ENCODE measurements around the gene MRAS. TPM values are rescaled to one million over a fixed set of nuclear protein-coding genes. Genes with fewer than 3 reads are reported as not detected.

MRAS gene
- total and polyA plus RNA-seq, 2 of the 13 experiments (the other 11 are each of a cell fraction or from before 2014, with no cell fraction given) = 8.8 to 36.2 TPM

GRCh38 chr3:138349926-138350665, 1.7 kb downstream of the MRAS start (continued):
- TF ChIP-seq EP300 (IDR thresholded peaks at IDR 0.05; ENCODE audit: low read depth in 2 of 2, low read length in 2 of 2) (peak in 1 of 2 experiments; percentile 26; a peak in 1 of 4 replicates), EP300 (CRISPR knock-in tag; IDR thresholded peaks at IDR 0.05; ENCODE audit: borderline replicate concordance) (no peak), GTF2F1 (IDR thresholded peaks at IDR 0.05; ENCODE audit: low read length) (no peak), HNF4A (CRISPR knock-in tag; IDR thresholded peaks at IDR 0.05) (no peak), ZNF619 (CRISPR knock-in tag; IDR thresholded peaks at IDR 0.05) (no peak), ADNP (CRISPR knock-in tag; IDR thresholded peaks at IDR 0.05) (no peak), EED (CRISPR knock-in tag; IDR thresholded peaks at IDR 0.05) (no peak), NAIF1 (CRISPR knock-in tag; IDR thresholded peaks at IDR 0.05; ENCODE audit: borderline replicate concordance) (no peak), ZNF605 (CRISPR knock-in tag; IDR thresholded peaks at IDR 0.05) (no peak), NPAS2 (CRISPR knock-in tag; IDR thresholded peaks at IDR 0.05; ENCODE audit: borderline replicate concordance) (no peak), ZBTB8A (CRISPR knock-in tag; IDR thresholded peaks at IDR 0.05; ENCODE audit: borderline replicate concordance, low read depth) (no peak), THYN1 (CRISPR knock-in tag; IDR thresholded peaks at IDR 0.05; ENCODE audit: borderline replicate concordance, low read depth) (no peak), ZNF501 (CRISPR knock-in tag; IDR thresholded peaks at IDR 0.05) (no peak), ZNF138 (CRISPR knock-in tag; IDR thresholded peaks at IDR 0.05; ENCODE audit: low read depth) (no peak), ZNF235 (CRISPR knock-in tag; IDR thresholded peaks at IDR 0.05; ENCODE audit: borderline replicate concordance) (no peak), CBX2 (IDR thresholded peaks at IDR 0.05; ENCODE audit: low read depth, low read length) (no peak), CBX2 (CRISPR knock-in tag; IDR thresholded peaks at IDR 0.05; ENCODE audit: low read depth) (no peak), ZNF777 (CRISPR knock-in tag; IDR thresholded peaks at IDR 0.05) (no peak), RFX1 (IDR thresholded peaks at IDR 0.05) (no peak), MAX (IDR thresholded peaks at IDR 0.05) (peak; percentile 29; the same call in 1 of the 2 replicates), ZKSCAN5 (CRISPR knock-in tag; IDR thresholded peaks at IDR 0.05) (no peak), SP5 (CRISPR knock-in tag; IDR thresholded peaks at IDR 0.05; ENCODE audit: borderline replicate concordance, low read depth) (0 out of 2 replicates have a peak, but pooled peaks have one; percentile 39)
- TF ChIP-seq, protein P1, sequence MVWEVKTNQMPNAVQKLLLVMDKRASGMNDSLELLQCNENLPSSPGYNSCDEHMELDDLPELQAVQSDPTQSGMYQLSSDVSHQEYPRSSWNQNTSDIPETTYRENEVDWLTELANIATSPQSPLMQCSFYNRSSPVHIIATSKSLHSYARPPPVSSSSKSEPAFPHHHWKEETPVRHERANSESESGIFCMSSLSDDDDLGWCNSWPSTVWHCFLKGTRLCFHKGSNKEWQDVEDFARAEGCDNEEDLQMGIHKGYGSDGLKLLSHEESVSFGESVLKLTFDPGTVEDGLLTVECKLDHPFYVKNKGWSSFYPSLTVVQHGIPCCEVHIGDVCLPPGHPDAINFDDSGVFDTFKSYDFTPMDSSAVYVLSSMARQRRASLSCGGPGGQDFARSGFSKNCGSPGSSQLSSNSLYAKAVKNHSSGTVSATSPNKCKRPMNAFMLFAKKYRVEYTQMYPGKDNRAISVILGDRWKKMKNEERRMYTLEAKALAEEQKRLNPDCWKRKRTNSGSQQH (CRISPR knock-in tag; IDR thresholded peaks at IDR 0.05; ENCODE audit: low read depth) = no peak
- TF ChIP-seq, protein P2, sequence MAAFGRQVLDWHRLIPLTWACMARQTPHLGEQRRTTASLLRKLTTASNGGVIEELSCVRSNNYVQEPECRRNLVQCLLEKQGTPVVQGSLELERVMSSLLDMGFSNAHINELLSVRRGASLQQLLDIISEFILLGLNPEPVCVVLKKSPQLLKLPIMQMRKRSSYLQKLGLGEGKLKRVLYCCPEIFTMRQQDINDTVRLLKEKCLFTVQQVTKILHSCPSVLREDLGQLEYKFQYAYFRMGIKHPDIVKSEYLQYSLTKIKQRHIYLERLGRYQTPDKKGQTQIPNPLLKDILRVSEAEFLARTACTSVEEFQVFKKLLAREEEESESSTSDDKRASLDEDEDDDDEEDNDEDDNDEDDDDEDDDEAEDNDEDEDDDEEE (CRISPR knock-in tag; IDR thresholded peaks at IDR 0.05) = no peak
- TF ChIP-seq, protein P3, sequence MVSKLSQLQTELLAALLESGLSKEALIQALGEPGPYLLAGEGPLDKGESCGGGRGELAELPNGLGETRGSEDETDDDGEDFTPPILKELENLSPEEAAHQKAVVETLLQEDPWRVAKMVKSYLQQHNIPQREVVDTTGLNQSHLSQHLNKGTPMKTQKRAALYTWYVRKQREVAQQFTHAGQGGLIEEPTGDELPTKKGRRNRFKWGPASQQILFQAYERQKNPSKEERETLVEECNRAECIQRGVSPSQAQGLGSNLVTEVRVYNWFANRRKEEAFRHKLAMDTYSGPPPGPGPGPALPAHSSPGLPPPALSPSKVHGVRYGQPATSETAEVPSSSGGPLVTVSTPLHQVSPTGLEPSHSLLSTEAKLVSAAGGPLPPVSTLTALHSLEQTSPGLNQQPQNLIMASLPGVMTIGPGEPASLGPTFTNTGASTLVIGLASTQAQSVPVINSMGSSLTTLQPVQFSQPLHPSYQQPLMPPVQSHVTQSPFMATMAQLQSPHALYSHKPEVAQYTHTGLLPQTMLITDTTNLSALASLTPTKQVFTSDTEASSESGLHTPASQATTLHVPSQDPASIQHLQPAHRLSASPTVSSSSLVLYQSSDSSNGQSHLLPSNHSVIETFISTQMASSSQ (IDR thresholded peaks at IDR 0.05; ENCODE audit: low read depth) = no peak
- TF ChIP-seq, protein P3 (CRISPR knock-in tag; IDR thresholded peaks at IDR 0.05; ENCODE audit: borderline replicate concordance) = no peak
